NB4 (cell line): ENCODE measurements around the gene FXYD1.

ENCODE experiments used
- DNase-seq: peaks from one replicate; pipeline ENCODE4 v3.0.0; 2010; ENCODE audit warnings: low read depth
- H3K4me3 ChIP-seq: one replicate; pipeline ENCODE4 v1.5.1; 2011; ENCODE audit warnings: mild to moderate bottlenecking, low read depth, low read length, moderate library complexity
- MYC ChIP-seq: IDR thresholded peaks from 2 replicates; pipeline ENCODE4 v1.6.1; 2011; ENCODE audit warnings: low read depth, low read length
- POLR2A ChIP-seq: IDR thresholded peaks from 2 replicates; pipeline ENCODE4 v1.6.1; 2011; ENCODE audit warnings: mild to moderate bottlenecking; ENCODE audit not compliant: insufficient read length; ENCODE audit errors: extremely low read depth
- TF ChIP-seq, protein P1 (sequence below): IDR thresholded peaks from 2 replicates; pipeline ENCODE4 v1.6.1; 2011; ENCODE audit warnings: low read depth, low read length
- TF ChIP-seq, protein P2 (sequence below): IDR thresholded peaks from one replicate; pipeline ENCODE4 v1.5.1; 2012; ENCODE audit warnings: low read depth, low read length

FXYD1 gene

GRCh38 chr19:35177377-35178274 is 39.0 kb downstream of the FXYD1 start:
- DNase-seq: no peak

DNA sequence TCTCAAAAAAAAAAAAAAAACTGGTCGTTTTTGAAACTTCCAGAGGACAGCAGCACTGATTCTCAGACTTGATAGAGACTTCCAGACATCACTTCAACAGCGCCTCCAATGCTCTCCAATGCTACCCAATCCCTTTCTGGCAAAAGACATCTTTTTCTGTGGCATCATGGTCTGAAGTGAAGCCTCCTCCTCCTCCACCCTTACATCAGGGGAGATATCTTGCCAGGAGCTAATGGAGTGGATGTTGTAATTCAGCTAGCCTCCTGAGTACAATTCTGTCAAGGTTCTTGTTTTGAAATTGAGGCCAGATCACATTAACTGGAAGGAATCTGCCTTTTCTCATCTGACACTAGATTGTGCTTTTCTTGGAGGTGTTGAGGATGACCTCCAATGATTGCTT is 40.1 kb downstream of the FXYD1 start:
- TF ChIP-seq, protein P1, sequence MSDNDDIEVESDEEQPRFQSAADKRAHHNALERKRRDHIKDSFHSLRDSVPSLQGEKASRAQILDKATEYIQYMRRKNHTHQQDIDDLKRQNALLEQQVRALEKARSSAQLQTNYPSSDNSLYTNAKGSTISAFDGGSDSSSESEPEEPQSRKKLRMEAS: no peak
- TF ChIP-seq MYC (no peak), POLR2A (no peak)
- TF ChIP-seq, protein P2, sequence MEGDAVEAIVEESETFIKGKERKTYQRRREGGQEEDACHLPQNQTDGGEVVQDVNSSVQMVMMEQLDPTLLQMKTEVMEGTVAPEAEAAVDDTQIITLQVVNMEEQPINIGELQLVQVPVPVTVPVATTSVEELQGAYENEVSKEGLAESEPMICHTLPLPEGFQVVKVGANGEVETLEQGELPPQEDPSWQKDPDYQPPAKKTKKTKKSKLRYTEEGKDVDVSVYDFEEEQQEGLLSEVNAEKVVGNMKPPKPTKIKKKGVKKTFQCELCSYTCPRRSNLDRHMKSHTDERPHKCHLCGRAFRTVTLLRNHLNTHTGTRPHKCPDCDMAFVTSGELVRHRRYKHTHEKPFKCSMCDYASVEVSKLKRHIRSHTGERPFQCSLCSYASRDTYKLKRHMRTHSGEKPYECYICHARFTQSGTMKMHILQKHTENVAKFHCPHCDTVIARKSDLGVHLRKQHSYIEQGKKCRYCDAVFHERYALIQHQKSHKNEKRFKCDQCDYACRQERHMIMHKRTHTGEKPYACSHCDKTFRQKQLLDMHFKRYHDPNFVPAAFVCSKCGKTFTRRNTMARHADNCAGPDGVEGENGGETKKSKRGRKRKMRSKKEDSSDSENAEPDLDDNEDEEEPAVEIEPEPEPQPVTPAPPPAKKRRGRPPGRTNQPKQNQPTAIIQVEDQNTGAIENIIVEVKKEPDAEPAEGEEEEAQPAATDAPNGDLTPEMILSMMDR: no peak
- no peak for DNase-seq
- no peak overlapping the region for H3K4me3 ChIP-seq

More at GRCh38 chr19:35177377-35178274, 39.0 kb downstream of the FXYD1 start:
- TF ChIP-seq POLR2A (no peak), MYC (no peak)
- TF ChIP-seq, protein P1: no peak
- TF ChIP-seq, protein P2: no peak
- H3K4me3 ChIP-seq: no peak overlapping the region

DNA sequence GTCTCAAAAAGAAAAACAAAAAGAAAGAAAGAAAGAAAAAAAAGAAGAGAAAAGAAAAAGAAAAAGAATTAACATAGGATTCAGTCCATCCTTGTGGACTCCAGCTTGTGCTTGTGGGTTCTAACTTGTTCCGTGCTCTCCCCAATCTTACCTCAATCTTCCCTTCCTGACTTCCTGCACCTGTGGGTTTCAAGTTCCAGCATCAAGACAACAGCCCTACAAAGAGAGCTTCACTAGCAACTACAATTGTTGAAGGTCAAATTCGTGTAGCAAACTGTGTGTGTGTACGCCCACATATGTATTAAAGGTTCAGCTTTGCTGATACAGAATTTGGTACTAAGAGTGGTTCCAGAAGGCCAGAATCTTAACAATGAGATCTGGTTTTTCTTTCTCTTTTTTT is 41.2 kb downstream of the FXYD1 start:
- no peak overlapping the region for H3K4me3 ChIP-seq
- DNase-seq: no peak
- TF ChIP-seq MYC: no peak
- TF ChIP-seq, protein P1: no peak
- no peak for TF ChIP-seq POLR2A
- TF ChIP-seq, protein P2: no peak

DNA sequence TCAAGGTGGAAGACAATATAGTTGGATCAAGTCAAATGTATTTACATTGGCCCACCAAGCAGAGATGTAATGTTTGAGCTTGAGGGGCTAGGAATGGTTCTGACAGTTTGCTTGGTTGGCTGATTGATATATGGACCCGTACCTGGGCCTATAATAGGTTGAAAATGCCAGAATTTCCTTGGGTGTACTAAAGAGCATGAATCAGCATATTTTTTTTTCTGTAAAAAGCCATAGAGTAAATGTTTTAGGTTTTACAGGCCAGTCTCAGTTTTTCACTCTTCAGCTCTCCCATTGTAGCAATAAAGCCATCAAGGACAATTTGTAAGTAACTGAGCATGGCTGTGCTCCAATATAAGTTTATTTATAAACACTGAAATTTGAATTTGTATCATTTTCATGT is 42.8 kb downstream of the FXYD1 start:
- no peak for DNase-seq
- H3K4me3 ChIP-seq: no peak overlapping the region
- TF ChIP-seq POLR2A (no peak), MYC (no peak)
- TF ChIP-seq, protein P1: no peak
- TF ChIP-seq, protein P2: no peak

- DNase-seq: no peak
- TF ChIP-seq MYC: no peak
- TF ChIP-seq POLR2A: no peak
- TF ChIP-seq, protein P1: no peak
- TF ChIP-seq, protein P2: no peak
- no peak overlapping the region for H3K4me3 ChIP-seq
Observed at GRCh38 chr19:35184267-35184666, 45.6 kb downstream of the FXYD1 start.
